Endothelial cell of umbilical vein (primary cell): ENCODE measurements around the gene GATA3. TPM values are rescaled to one million over a fixed set of nuclear protein-coding genes. Genes with fewer than 3 reads are reported as not detected.

Experiments used
- BruUV-seq: library from RNA; stranded (reverse); fragments of 400-500 nt; replicated peaks from 2 replicates; lab custom pipeline; 2021; lab: Mats Ljungman, UMichigan
- CTCF ChIA-PET: fragments of 300-600, 350-600 bp; sonication (Branson Sonifier 250); formaldehyde crosslinking; loops from one replicate; lab custom pipeline; 2021; ENCODE audit warnings: antibody characterized with exemption, inconsistent platforms; lab: Charles Lee
- POLR2A ChIA-PET: fragments of 300-600, 350-600 bp; sonication (Branson Sonifier 250); formaldehyde crosslinking; loops from one replicate; lab custom pipeline; 2021; ENCODE audit warnings: antibody characterized with exemption, inconsistent platforms; lab: Charles Lee
- DNase-seq: peaks from one replicate; pipeline ENCODE4 v3.0.0-alpha.2; 2011; ENCODE audit warnings: low read depth, low spot score
- FAIRE-seq: peaks from 2 replicates; lab custom pipeline; 2011; peaks lifted over from hg19 to GRCh38; lab: Jason Lieb, UNC
- H2AFZ ChIP-seq: 2 replicates; pipeline ENCODE4 v1.6.0; 2012; ENCODE audit warnings: low read depth, low read length, control low read depth, inconsistent platforms
- H3K27ac ChIP-seq: 2 replicates; pipeline ENCODE4 v1.5.1; 2011; ENCODE audit warnings: low read depth, mild to moderate bottlenecking, control low read depth, low read length, moderate library complexity; ENCODE audit not compliant: insufficient read depth
- H3K27me3 ChIP-seq, 2 experiments: 2 replicates each; pipeline versions ENCODE4 v1.6.0 to v1.6.1; 2011; ENCODE audit warnings: low read length in 2 of 2, mixed read lengths in 1 of 2; ENCODE audit not compliant: control insufficient read depth in 2 of 2, insufficient read depth in 2 of 2
- H3K36me3 ChIP-seq, 2 experiments: 2 replicates in 1 of 2; 3 replicates in 1 of 2; pipeline ENCODE4 v1.5.1; 2011; ENCODE audit warnings: low read length in 2 of 2, mild to moderate bottlenecking in 1 of 2, moderate library complexity in 1 of 2; ENCODE audit not compliant: control insufficient read depth in 2 of 2, insufficient read depth in 2 of 2; ENCODE audit errors: extremely low read depth in 1 of 2
- H3K4me1 ChIP-seq: 3 replicates; pipeline ENCODE4 v1.5.1; 2011; ENCODE audit warnings: mild to moderate bottlenecking, low read length; ENCODE audit not compliant: control insufficient read depth, insufficient read depth; ENCODE audit errors: extremely low read depth
- H3K4me2 ChIP-seq: 2 replicates; pipeline ENCODE4 v1.6.1; 2011; ENCODE audit warnings: low read length, control low read depth, mixed read lengths; ENCODE audit not compliant: insufficient read depth
- H3K4me3 ChIP-seq, 3 experiments: fragments of 200-600 bp in 1 of 3; sonication (generic), shearing (Covaris generic) in 1 of 3; replicated peaks in 1 of 3; 2 replicates each; pipeline ENCODE4 v1.5.1; 2011 to 2016; ENCODE audit warnings: control low read depth in 3 of 3, low read length in 3 of 3, mild to moderate bottlenecking in 2 of 3, inconsistent platforms in 1 of 3, low read depth in 1 of 3, moderate library complexity in 1 of 3; ENCODE audit not compliant: insufficient read depth in 1 of 3
- H3K79me2 ChIP-seq: 2 replicates; pipeline ENCODE4 v1.6.0; 2012; ENCODE audit warnings: low read length, inconsistent platforms; ENCODE audit not compliant: control insufficient read depth, insufficient read depth
- H3K9ac ChIP-seq: replicated peaks from 2 replicates; pipeline ENCODE3; 2011; ENCODE audit warnings: low read length, control low read depth; ENCODE audit not compliant: insufficient read depth; ENCODE audit errors: extremely low read depth
- H3K9me1 ChIP-seq: replicated peaks from 3 replicates; pipeline ENCODE4 v1.6.0; 2011; ENCODE audit warnings: mild to moderate bottlenecking, low read length; ENCODE audit not compliant: control insufficient read depth, insufficient read depth; ENCODE audit errors: extremely low read depth
- H3K9me3 ChIP-seq: replicated peaks from 2 replicates; pipeline ENCODE4 v1.5.1; 2012; ENCODE audit warnings: low read length, inconsistent platforms; ENCODE audit not compliant: control insufficient read depth, insufficient read depth
- H4K20me1 ChIP-seq: replicated peaks from 2 replicates; pipeline ENCODE3; 2011; ENCODE audit warnings: mild to moderate bottlenecking, low read length; ENCODE audit not compliant: control insufficient read depth, insufficient read depth; ENCODE audit errors: extremely low read depth
- EZH2 ChIP-seq: IDR thresholded peaks from 2 replicates; pipeline ENCODE4 v1.6.1; 2012; ENCODE audit warnings: borderline replicate concordance, low read depth, mild to moderate bottlenecking, moderate library complexity, low read length, inconsistent platforms; ENCODE audit not compliant: severe bottlenecking
- FOS ChIP-seq: IDR thresholded peaks from 2 replicates; pipeline ENCODE4 v1.6.1; 2011; ENCODE audit warnings: mild to moderate bottlenecking, low read length, moderate library complexity, borderline replicate concordance; ENCODE audit not compliant: insufficient read depth
- GATA2 ChIP-seq: IDR thresholded peaks from 2 replicates; pipeline ENCODE4 v1.7.0; 2011; ENCODE audit warnings: low read depth, mild to moderate bottlenecking, moderate library complexity, mixed read lengths, low read length; ENCODE audit not compliant: insufficient read length, insufficient read depth
- JUN ChIP-seq: IDR thresholded peaks from 2 replicates; pipeline ENCODE4 v1.6.1; 2011; ENCODE audit warnings: borderline replicate concordance, low read depth; ENCODE audit not compliant: insufficient read length, insufficient read depth
- MYC ChIP-seq: IDR thresholded peaks from one replicate; pipeline ENCODE4 v1.6.1; 2011; ENCODE audit warnings: mild to moderate bottlenecking, low read depth, low read length
- POLR2A ChIP-seq: IDR thresholded peaks from 2 replicates; pipeline ENCODE4 v1.6.1; 2012; ENCODE audit warnings: low read depth, mild to moderate bottlenecking, control low read depth, low read length
- POLR2AphosphoS5 ChIP-seq: IDR thresholded peaks from 2 replicates; pipeline ENCODE4 v1.6.1; 2012; ENCODE audit warnings: low read depth, mild to moderate bottlenecking, control low read depth, low read length, moderate library complexity; ENCODE audit not compliant: insufficient read depth
- dilution Hi-C: fragments of 300-500 bp; cut with MboI; formaldehyde crosslinking; loops from one replicate; pipeline ENCODE4 v1.15.0; 2019; ENCODE audit warnings: low sequenced_read_pairs; ENCODE audit not compliant: extremely low pct_ligation_motif_present
- intact Hi-C: fragments of 100-400 bp; cut with micrococcal nuclease; formaldehyde crosslinking; loops from one replicate; pipeline ENCODE4 v1.10.0; 2022
- polyA plus RNA-seq, 4 experiments: library from polyadenylated mRNA; depleted of rRNA in 3 of 4; stranded (reverse) in 3 of 4; unstranded in 1 of 4; fragments of >200 nt; gene quantifications; 2 replicates each; pipeline versions ENCODE4 v1.2.1 to v1.2.3, GENCODE V29; 2011 to 2012; ENCODE audit warnings: missing spikeins in 1 of 4
- total RNA-seq: library from RNA; stranded (reverse); gene quantifications from 2 replicates; pipeline ENCODE4 v1.2.3, GENCODE V29; 2021
- TF ChIP-seq, protein P1 (sequence below): IDR thresholded peaks from 2 replicates; pipeline ENCODE4 v1.6.1; 2011; ENCODE audit not compliant: insufficient read depth, insufficient read length
- TF ChIP-seq, protein P2 (sequence below), 2 donors: IDR thresholded peaks; 1 replicate in 1 of 2; 2 replicates in 1 of 2; pipeline ENCODE4 v1.5.1; 2011; ENCODE audit warnings: low read length in 2 of 2, mild to moderate bottlenecking in 2 of 2, moderate library complexity in 2 of 2, control low read depth in 1 of 2, inconsistent platforms in 1 of 2, low read depth in 1 of 2; ENCODE audit not compliant: insufficient read depth in 1 of 2; ENCODE audit errors: extremely low read depth in 1 of 2

GATA3 gene
- total and polyA plus RNA-seq, 2 donors (not counting 3 experiments of a cell fraction or from before 2014, with no cell fraction given), result 9.3 to 33.0 TPM

DNA sequence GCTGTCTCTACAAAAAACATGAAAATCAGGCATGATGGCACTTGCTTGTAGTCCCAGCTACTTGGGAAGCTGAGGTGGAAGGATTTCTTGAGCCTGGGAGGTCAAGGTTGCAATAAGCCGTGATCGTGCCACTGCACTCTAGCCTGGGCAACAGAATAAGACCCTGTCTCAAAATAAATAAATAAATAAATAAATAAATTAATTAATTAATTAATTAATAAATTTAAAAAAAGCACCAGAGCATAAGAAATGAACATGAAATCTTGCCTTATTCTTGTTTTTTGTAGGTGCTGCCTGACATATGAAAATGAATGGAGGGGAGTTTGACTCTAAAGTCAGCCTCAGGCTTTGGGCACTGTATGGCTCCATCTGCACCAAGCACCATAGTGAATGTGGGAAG is 69.9 kb downstream of the GATA3 start:
- Histone ChIP-seq H3K4me2 (no peak overlapping the region), H3K4me1 (no peaks in the 10 kb centered on the region), H3K27me3 (peaks cover under 1 to 3% of the 10 kb centered on the region in 2 experiments), H3K9me3 (no peaks in the 10 kb centered on the region), H2AFZ (no peak overlapping the region), H3K9me1 (no peaks in the 10 kb centered on the region), H3K79me2 (no peaks in the 10 kb centered on the region), H3K27ac (no peak overlapping the region), H3K36me3 (no peaks in the 10 kb centered on the region), H4K20me1 (no peaks in the 10 kb centered on the region), H3K4me3 (no peak overlapping the region), H3K9ac (no peak overlapping the region)
- dilution Hi-C loops, result no loop called here
- BruUV-seq, result no TSS peak
- TF ChIP-seq MYC (no peak), FOS (no peak), POLR2A (no peak), EZH2 (no peak), JUN (no peak), GATA2 (no peak), POLR2AphosphoS5 (no peak)
- TF ChIP-seq, protein P1, sequence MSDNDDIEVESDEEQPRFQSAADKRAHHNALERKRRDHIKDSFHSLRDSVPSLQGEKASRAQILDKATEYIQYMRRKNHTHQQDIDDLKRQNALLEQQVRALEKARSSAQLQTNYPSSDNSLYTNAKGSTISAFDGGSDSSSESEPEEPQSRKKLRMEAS, result no peak
- TF ChIP-seq, protein P2, sequence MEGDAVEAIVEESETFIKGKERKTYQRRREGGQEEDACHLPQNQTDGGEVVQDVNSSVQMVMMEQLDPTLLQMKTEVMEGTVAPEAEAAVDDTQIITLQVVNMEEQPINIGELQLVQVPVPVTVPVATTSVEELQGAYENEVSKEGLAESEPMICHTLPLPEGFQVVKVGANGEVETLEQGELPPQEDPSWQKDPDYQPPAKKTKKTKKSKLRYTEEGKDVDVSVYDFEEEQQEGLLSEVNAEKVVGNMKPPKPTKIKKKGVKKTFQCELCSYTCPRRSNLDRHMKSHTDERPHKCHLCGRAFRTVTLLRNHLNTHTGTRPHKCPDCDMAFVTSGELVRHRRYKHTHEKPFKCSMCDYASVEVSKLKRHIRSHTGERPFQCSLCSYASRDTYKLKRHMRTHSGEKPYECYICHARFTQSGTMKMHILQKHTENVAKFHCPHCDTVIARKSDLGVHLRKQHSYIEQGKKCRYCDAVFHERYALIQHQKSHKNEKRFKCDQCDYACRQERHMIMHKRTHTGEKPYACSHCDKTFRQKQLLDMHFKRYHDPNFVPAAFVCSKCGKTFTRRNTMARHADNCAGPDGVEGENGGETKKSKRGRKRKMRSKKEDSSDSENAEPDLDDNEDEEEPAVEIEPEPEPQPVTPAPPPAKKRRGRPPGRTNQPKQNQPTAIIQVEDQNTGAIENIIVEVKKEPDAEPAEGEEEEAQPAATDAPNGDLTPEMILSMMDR (IDR thresholded peaks at IDR 0.05; ENCODE audit: extremely low read depth in 1 of 2, insufficient read depth in 1 of 2, low read depth in 1 of 2, low read length in 2 of 2), result no peak
- DNase-seq, result no peak
- intact Hi-C loops, result no loop called here
- CTCF ChIA-PET, result no interaction called here
- no peak for FAIRE-seq
- POLR2A ChIA-PET, result no interaction called here

Other genes starting within 250 kb of the GATA3 start
- 10.1 and 10.5 TPM in 2 replicates for gene TAF3, start 236.2 kb upstream of the GATA3 start, total RNA-seq
- 1.8 and 2.4 TPM in 2 replicates for gene TAF3, start 236.2 kb upstream of the GATA3 start, polyA plus RNA-seq